GM18951 (cell line): ENCODE data around the gene RECK.

Source experiments
- POLR2A ChIP-seq: IDR thresholded peaks from 4 replicates; pipeline ENCODE4 v1.6.1; 2011; ENCODE audit warnings: mild to moderate bottlenecking; ENCODE audit not compliant: insufficient read length, insufficient read depth; ENCODE audit errors: extremely low read depth
- in situ Hi-C: fragments of 300-500 bp; cut with MboI; formaldehyde crosslinking; loops from one replicate; pipeline ENCODE4 v1.12.0; 2022; ENCODE audit warnings: low sequenced_read_pairs, mixed read lengths, inconsistent platforms; ENCODE audit not compliant: unreplicated experiment

RECK gene

GRCh38 chr9:36170531-36170930 is 133.8 kb downstream of the RECK start:
- in situ Hi-C loops = no loop called here
- no peak for TF ChIP-seq POLR2A

GRCh38 chr9:36173861-36174260 is 137.1 kb downstream of the RECK start:
- no peak for TF ChIP-seq POLR2A

More at GRCh38 chr9:36173861-36174260, 137.1 kb downstream of the RECK start:
- in situ Hi-C loops = no loop called here
